K562 (cell line): Measurements from ENCODE around the gene SNTG2. TPM values are rescaled to one million over a fixed set of nuclear protein-coding genes. Genes with fewer than 3 reads are reported as not detected.

ENCODE experiments used
- ATAC-seq: fragments of 200-7000 bp; cut with Tn5 transposase; 3 replicates; pipeline ENCODE4 v1.9.1; 2020; ENCODE audit warnings: moderate library complexity
- BruUV-seq: library from RNA; stranded (reverse); fragments of 400-500 nt; replicated peaks from 2 replicates; lab custom pipeline; 2021; lab: Mats Ljungman, UMichigan
- CTCF ChIA-PET: fragments of 300-600 bp; formaldehyde crosslinking; extraction: SDS; loops from one replicate; lab custom pipeline; 2021; ENCODE audit warnings: low intra/inter-chr PET ratio; lab: Yijun Ruan, JAX
- POLR2A ChIA-PET: fragments of 300-600, 350-650 bp; sonication (Branson Sonifier 250); formaldehyde crosslinking; extraction: SDS; loops from one replicate; lab custom pipeline; 2021; ENCODE audit warnings: antibody characterized with exemption, inconsistent platforms; lab: Yijun Ruan, JAX
- DNase-seq, 4 experiments: peaks; one replicate each; pipeline versions ENCODE4 v3.0.0 to v3.0.0-alpha.2; 2011 to 2018; ENCODE audit warnings: low spot score in 3 of 4, mixed read lengths in 3 of 4; ENCODE audit errors: extremely low read depth in 1 of 4
- FAIRE-seq: peaks from 2 replicates; lab custom pipeline; 2011; peaks lifted over from hg19 to GRCh38; lab: Jason Lieb, UNC
- H2AFZ ChIP-seq: 2 replicates; pipeline ENCODE4 v1.6.0; 2011; ENCODE audit warnings: low read depth, low read length, control low read depth, inconsistent platforms
- H3K27ac ChIP-seq: fragments of 200-600 bp; 3 replicates; pipeline ENCODE4 v1.8.0; 2011; ENCODE audit warnings: low read depth, mild to moderate bottlenecking, control low read depth, inconsistent platforms, low read length, moderate library complexity, mixed read lengths; ENCODE audit errors: extremely low read depth
- H3K27me3 ChIP-seq, 2 experiments: fragments of 300-600 bp in 1 of 2; 2 replicates in 1 of 2; 3 replicates in 1 of 2; pipeline versions ENCODE4 v1.6.0 to v1.8.0; 2011; ENCODE audit warnings: inconsistent platforms in 2 of 2, low read length in 2 of 2, mild to moderate bottlenecking in 1 of 2, mixed read lengths in 1 of 2, moderate library complexity in 1 of 2; ENCODE audit not compliant: control insufficient read depth in 2 of 2, insufficient read depth in 2 of 2
- H3K36me3 ChIP-seq: fragments of 300-600 bp; 3 replicates; pipeline ENCODE4 v1.8.0; 2011; ENCODE audit warnings: mild to moderate bottlenecking, low read length, inconsistent platforms; ENCODE audit not compliant: control insufficient read depth, insufficient read depth
- H3K4me1 ChIP-seq, 2 experiments: fragments of 200-600 bp in 1 of 2; replicated peaks in 1 of 2; 2 replicates in 1 of 2; 3 replicates in 1 of 2; pipeline versions ENCODE4 v1.5.1 to v1.8.0; 2011; ENCODE audit warnings: inconsistent platforms in 2 of 2, low read length in 2 of 2, mild to moderate bottlenecking in 1 of 2, mixed read lengths in 1 of 2, moderate library complexity in 1 of 2; ENCODE audit not compliant: control insufficient read depth in 2 of 2, insufficient read depth in 2 of 2
- H3K4me2 ChIP-seq: 2 replicates; pipeline ENCODE4 v1.6.1; 2011; ENCODE audit warnings: low read length, control low read depth, inconsistent platforms, mixed read lengths; ENCODE audit not compliant: insufficient read depth
- H3K4me3 ChIP-seq: fragments of 200-600 bp; sonication (generic), shearing (Covaris generic); 2 replicates; pipeline ENCODE4 v1.5.1; 2016; ENCODE audit warnings: control low read depth, inconsistent platforms
- H3K79me2 ChIP-seq: fragments of 200-600 bp; 3 replicates; pipeline ENCODE4 v1.8.0; 2011; ENCODE audit warnings: low read length, inconsistent platforms; ENCODE audit not compliant: control insufficient read depth, insufficient read depth
- H3K9ac ChIP-seq, 2 experiments: 2 replicates each; pipeline versions ENCODE4 v1.6.0 to v1.6.1; 2011; ENCODE audit warnings: low read depth in 2 of 2, low read length in 2 of 2, control low read depth in 1 of 2, inconsistent platforms in 1 of 2, mild to moderate bottlenecking in 1 of 2, mixed read lengths in 1 of 2; ENCODE audit not compliant: insufficient read depth in 1 of 2
- H3K9me1 ChIP-seq: one replicate; pipeline ENCODE4 v1.6.0; 2011; ENCODE audit warnings: inconsistent platforms, mild to moderate bottlenecking, low read length, moderate library complexity; ENCODE audit not compliant: control insufficient read depth, insufficient read depth
- H3K9me3 ChIP-seq: replicated peaks from 2 replicates; pipeline ENCODE4 v1.5.1; 2011; ENCODE audit warnings: low read depth, low read length, inconsistent platforms; ENCODE audit not compliant: control insufficient read depth, insufficient read depth
- H4K20me1 ChIP-seq: replicated peaks from 2 replicates; pipeline ENCODE4 v1.6.1; 2011; ENCODE audit warnings: low read length, inconsistent platforms, mixed read lengths; ENCODE audit not compliant: control insufficient read depth, insufficient read depth
- CREBBP ChIP-seq: IDR thresholded peaks from one replicate; pipeline ENCODE4 v1.6.1; 2012; ENCODE audit warnings: low read depth, mild to moderate bottlenecking, control low read depth, inconsistent platforms, low read length
- CTCF ChIP-seq, 3 experiments: IDR thresholded peaks in 2 of 3; conservative IDR thresholded peaks in 1 of 3; 2 replicates each; pipeline ENCODE4 v1.5.1; 2011 to 2012; ENCODE audit warnings: low read length in 3 of 3, mild to moderate bottlenecking in 3 of 3, control low read depth in 2 of 3, improper control_type of control experiment in 1 of 3, inconsistent platforms in 1 of 3, low read depth in 1 of 3, mixed read lengths in 1 of 3, moderate library complexity in 1 of 3; ENCODE audit not compliant: insufficient read depth in 2 of 3
- FOXM1 ChIP-seq, 2 experiments: fragments of 450-650 bp in 1 of 2; sonication (generic) in 1 of 2; formaldehyde crosslinking in 1 of 2; IDR thresholded peaks; 2 replicates each; pipeline versions ENCODE4 v1.6.1 to v1.9.0; 2017 to 2022; ENCODE audit warnings: low read depth in 2 of 2, mild to moderate bottlenecking in 2 of 2, missing genetic modification reagents in 1 of 2, moderate library complexity in 1 of 2
- GATAD2A ChIP-seq: fragments of 450-650 bp; IDR thresholded peaks from 2 replicates; pipeline ENCODE4 v1.6.1; 2017
- HDAC3 ChIP-seq: fragments of 450-650 bp; IDR thresholded peaks from 2 replicates; pipeline ENCODE4 v1.6.1; 2018; ENCODE audit warnings: borderline replicate concordance, mild to moderate bottlenecking, moderate library complexity; ENCODE audit not compliant: partially characterized antibody
- NCOA2 ChIP-seq, 2 experiments: fragments of 450-650 bp; IDR thresholded peaks; 2 replicates each; pipeline ENCODE4 v1.6.1; 2018; ENCODE audit warnings: mild to moderate bottlenecking in 2 of 2, moderate library complexity in 1 of 2; ENCODE audit not compliant: partially characterized antibody in 2 of 2
- TAF9B ChIP-seq: fragments of 450-650 bp; IDR thresholded peaks from 2 replicates; pipeline ENCODE4 v1.6.1; 2018; ENCODE audit warnings: mild to moderate bottlenecking; ENCODE audit not compliant: partially characterized antibody
- TEAD4 ChIP-seq, 2 experiments: sonication (generic) in 1 of 2; formaldehyde crosslinking in 1 of 2; IDR thresholded peaks; 2 replicates each; pipeline versions ENCODE4 v1.6.1 to v1.8.0; 2012 to 2022; ENCODE audit warnings: borderline replicate concordance in 1 of 2, inconsistent platforms in 1 of 2, low read length in 1 of 2, mild to moderate bottlenecking in 1 of 2, missing genetic modification reagents in 1 of 2
- WGBS: fragments of 100-300 bp; shearing (Covaris generic); methylation state at CpG from one replicate; pipeline ENCODE4 v1.1.6; 2016; ENCODE audit warnings: low coverage, mixed read lengths; ENCODE audit not compliant: insufficient coverage; ENCODE audit errors: missing lambda C conversion rate; 5-methylcytosine and 5-hydroxymethylcytosine counted together
- in situ Hi-C: fragments of 300-500 bp; cut with MboI; formaldehyde crosslinking; loops from 4 replicates; pipeline ENCODE4 v1.15.0; 2018; ENCODE audit warnings: inconsistent platforms, mixed read lengths
- intact Hi-C: fragments of 100-400 bp; cut with micrococcal nuclease; formaldehyde crosslinking; loops from 2 replicates; pipeline ENCODE4 v1.14.2; 2022
- polyA plus RNA-seq, 8 experiments: library from polyadenylated mRNA; depleted of rRNA in 4 of 8; stranded (reverse) in 5 of 8; unstranded in 3 of 8; fragments of >200 nt; fragmentation: Nextera tagmentation in 2 of 8; fragmentation: Illumina TruSeq in 1 of 8; extraction: Ambion mirVana in 2 of 8; extraction: Trizol in 1 of 8; gene quantifications; 2 replicates each; pipeline versions ENCODE4 v1.2.1 to v1.2.3, GENCODE V29; 2011 to 2014; ENCODE audit warnings: inconsistent platforms in 1 of 8, missing spikeins in 1 of 8
- total RNA-seq, 7 experiments: library from RNA; depleted of rRNA in 6 of 7; stranded (reverse); fragments of >200 nt in 6 of 7; fragmentation: Illumina TruSeq in 2 of 7; extraction: Trizol in 2 of 7; gene quantifications; 2 replicates each; pipeline versions ENCODE4 v1.2.1 to v1.2.3, GENCODE V29; 2011 to 2021; ENCODE audit warnings: low replicate concordance in 1 of 7

The SNTG2 gene
- total and polyA plus RNA-seq, 9 of the 15 experiments (the other 6 are each of a cell fraction or from before 2014, with no cell fraction given) = not detected

GRCh38 chr2:1246239-1246638, 295.6 kb downstream of the SNTG2 start:
- ChIA-PET POLR2A (no interaction called here), CTCF (no interaction called here)
- intact Hi-C loops (no loop called here), in situ Hi-C loops (no loop called here)
- no peak overlapping the region for H2AFZ ChIP-seq
- H3K36me3 ChIP-seq = no peaks in the 10 kb centered on the region
- DNase-seq (peak in 1 of 4 experiments; percentile 4), FAIRE-seq (no peak), ATAC-seq (0 out of 3 replicates have a peak, but pooled peaks have one; percentile 37)
- no peaks in the 10 kb centered on the region for H3K79me2 ChIP-seq
- H3K9me1 ChIP-seq = no peaks in the 10 kb centered on the region
- no peak overlapping the region for H3K4me3 ChIP-seq
- H3K27ac ChIP-seq = no peak overlapping the region
- H3K4me1 ChIP-seq = no peaks in the 10 kb centered on the region
- no peak overlapping the region for H3K4me2 ChIP-seq
- WGBS = 8% methylated on average over 9 of the region's 9 CpGs
- TF ChIP-seq CREBBP (no peak), NCOA2 (IDR thresholded peaks at IDR 0.05; ENCODE audit: partially characterized antibody in 2 of 2) (no peak), TAF9B (no peak), GATAD2A (no peak), TEAD4 (IDR thresholded peaks at IDR 0.05; ENCODE audit: low read length) (no peak), TEAD4 (CRISPR knock-in tag; IDR thresholded peaks at IDR 0.05; ENCODE audit: borderline replicate concordance) (no peak), CTCF (IDR thresholded peaks at IDR 0.05 in 2 of 3, conservative IDR thresholded peaks at IDR 0.05 in 1 of 3; ENCODE audit: insufficient read depth in 2 of 3, low read depth in 1 of 3, low read length in 3 of 3) (0 out of 6 replicates have a peak, but pooled peaks of 1 of the 3 experiments have one; percentile 14), FOXM1 (IDR thresholded peaks at IDR 0.05; ENCODE audit: low read depth) (no peak), FOXM1 (CRISPR knock-in tag; IDR thresholded peaks at IDR 0.05; ENCODE audit: low read depth) (no peak), HDAC3 (no peak)
- H4K20me1 ChIP-seq = no peaks in the 10 kb centered on the region
- BruUV-seq = no TSS peak
- no peak overlapping the region for H3K9ac ChIP-seq
- H3K27me3 ChIP-seq = peaks cover 0 to 5% of the 10 kb centered on the region in 2 experiments; a peak in 2 of 5 replicates
- H3K9me3 ChIP-seq = no peaks in the 10 kb centered on the region
